GM12891 (cell line): ENCODE data around the gene ARID1B.

Source experiments
- DNase-seq: peaks from one replicate; pipeline ENCODE4 v3.0.0; 2011; ENCODE audit warnings: low spot score; ENCODE audit not compliant: insufficient read length
- FAIRE-seq: peaks from 2 replicates; lab custom pipeline; 2011; peaks lifted over from hg19 to GRCh38; lab: Jason Lieb, UNC
- PAX5 ChIP-seq: IDR thresholded peaks from 2 replicates; pipeline ENCODE4 v1.6.1; 2011; ENCODE audit warnings: low read length, moderate library complexity, mild to moderate bottlenecking; ENCODE audit not compliant: insufficient read depth, severe bottlenecking
- POLR2A ChIP-seq: IDR thresholded peaks from 2 replicates; pipeline ENCODE4 v1.6.1; 2011; ENCODE audit warnings: low read depth, low read length, control low read depth
- POLR2AphosphoS5 ChIP-seq: IDR thresholded peaks from 2 replicates; pipeline ENCODE4 v1.6.1; 2011; ENCODE audit warnings: low read depth, low read length, control low read depth
- POU2F2 ChIP-seq: IDR thresholded peaks from 2 replicates; pipeline ENCODE4 v1.6.1; 2011; ENCODE audit warnings: low read depth, mild to moderate bottlenecking, control low read depth, low read length, moderate library complexity
- SPI1 ChIP-seq: IDR thresholded peaks from 2 replicates; pipeline ENCODE4 v1.6.1; 2011; ENCODE audit warnings: low read depth, low read length, control low read depth
- TAF1 ChIP-seq: IDR thresholded peaks from 2 replicates; pipeline ENCODE4 v1.6.1; 2011; ENCODE audit warnings: low read depth, low read length, control low read depth

The ARID1B gene

GRCh38 chr6:157194643-157195042 lies 417.5 kb downstream of the ARID1B start:
- DNase-seq (no peak), FAIRE-seq (no peak)
- no peak for TF ChIP-seq POLR2AphosphoS5
- TF ChIP-seq POLR2A: no peak
- TF ChIP-seq PAX5: no peak
- no peak for TF ChIP-seq SPI1
- no peak for TF ChIP-seq TAF1
- TF ChIP-seq POU2F2: no peak

GRCh38 chr6:157196391-157196790 lies 419.2 kb downstream of the ARID1B start:
- no peak for TF ChIP-seq POU2F2
- TF ChIP-seq PAX5: no peak
- no peak for TF ChIP-seq POLR2A
- no peak for FAIRE-seq
- DNase-seq: no peak

GRCh38 chr6:157198425-157199279 lies 421.5 kb downstream of the ARID1B start:
- no peak for TF ChIP-seq PAX5
- no peak for DNase-seq

GRCh38 chr6:157200117-157200516 lies 422.9 kb downstream of the ARID1B start:
- DNase-seq: no peak
- TF ChIP-seq POLR2A: no peak
- TF ChIP-seq TAF1: no peak
- no peak for TF ChIP-seq SPI1
- FAIRE-seq: no peak

More at GRCh38 chr6:157198425-157199279, 421.5 kb downstream of the ARID1B start:
- FAIRE-seq: no peak

- no peak for TF ChIP-seq POU2F2
- TF ChIP-seq POLR2A: no peak
- TF ChIP-seq TAF1: no peak
- no peak for TF ChIP-seq PAX5
- TF ChIP-seq SPI1: no peak
- TF ChIP-seq POLR2AphosphoS5: no peak
- FAIRE-seq: no peak
- no peak for DNase-seq
Observed at GRCh38 chr6:157200611-157201010, 423.4 kb downstream of the ARID1B start.

GRCh38 chr6:157201083-157201482 lies 423.9 kb downstream of the ARID1B start:
- TF ChIP-seq SPI1: no peak
- no peak for TF ChIP-seq POU2F2
- TF ChIP-seq POLR2AphosphoS5: no peak
- TF ChIP-seq POLR2A: no peak
- no peak for TF ChIP-seq PAX5
- no peak for TF ChIP-seq TAF1
- FAIRE-seq: no peak

GRCh38 chr6:157203312-157203744 lies 426.1 kb downstream of the ARID1B start:
- DNase-seq (no peak), FAIRE-seq (no peak)
- TF ChIP-seq SPI1 (no peak), PAX5 (no peak), POU2F2 (no peak), POLR2AphosphoS5 (no peak), POLR2A (no peak), TAF1 (no peak)

More at GRCh38 chr6:157201083-157201482, 423.9 kb downstream of the ARID1B start:
- DNase-seq: no peak

- FAIRE-seq: no peak
- DNase-seq: no peak
- TF ChIP-seq TAF1 (no peak), SPI1 (no peak), POU2F2 (no peak), POLR2AphosphoS5 (no peak), POLR2A (no peak), PAX5 (no peak)
Observed at GRCh38 chr6:157203764-157204163, 426.6 kb downstream of the ARID1B start.

GRCh38 chr6:157205473-157206358 lies 428.5 kb downstream of the ARID1B start:
- no peak for FAIRE-seq
- no peak for DNase-seq

More at GRCh38 chr6:157205473-157206358, 428.5 kb downstream of the ARID1B start:
- no peak for TF ChIP-seq POLR2A
- no peak for TF ChIP-seq POU2F2
- TF ChIP-seq SPI1: no peak
- TF ChIP-seq TAF1: no peak
- TF ChIP-seq PAX5: no peak
- no peak for TF ChIP-seq POLR2AphosphoS5
